ENCODE data around the gene GAK. TPM values are rescaled to one million over a fixed set of nuclear protein-coding genes. Genes with fewer than 3 reads are reported as not detected.

Gene GAK
- total and polyA plus RNA-seq, 2 of the 4 experiments (the other 2 are of a cell fraction) = 45.1 to 133 TPM

DNA sequence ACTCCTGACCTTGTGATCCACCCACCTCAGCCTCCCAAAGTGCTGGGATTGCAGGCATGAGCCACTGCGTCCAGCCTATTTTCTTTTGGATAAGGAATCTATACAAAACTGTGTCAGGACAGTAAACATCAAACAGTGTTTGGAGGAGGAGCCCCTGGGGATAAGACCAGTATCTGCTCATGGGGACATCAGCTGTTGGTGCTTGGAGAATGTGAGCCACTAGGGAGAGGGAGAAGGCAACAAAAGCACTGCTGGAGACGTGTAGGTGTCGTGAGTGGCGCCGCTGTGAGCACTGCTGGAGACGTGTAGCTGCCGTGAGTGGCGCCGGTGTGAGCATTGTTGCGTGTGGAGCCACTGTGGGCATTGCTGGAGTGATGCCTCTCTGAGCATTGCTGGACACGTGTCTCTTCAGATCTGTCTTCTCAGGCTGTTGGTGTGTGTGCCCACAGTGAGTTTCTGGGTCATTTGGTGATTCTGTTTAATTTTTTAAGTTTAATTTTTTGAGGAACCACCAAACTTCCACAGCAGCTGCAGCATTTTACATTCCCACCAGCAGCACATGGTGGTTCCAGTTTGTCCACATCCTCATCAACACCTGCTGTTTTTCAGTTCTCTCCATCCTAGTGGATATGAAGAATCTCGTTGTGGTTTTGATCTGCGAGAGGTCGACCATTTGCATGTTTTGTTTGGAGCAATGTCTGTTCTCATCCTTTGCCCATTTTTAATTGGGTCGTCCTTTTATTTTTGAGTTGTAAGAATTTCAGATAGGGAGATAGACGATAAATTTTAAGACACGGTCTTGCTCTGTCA is 22.3 kb upstream of the GAK start:
- Histone ChIP-seq H3K9me3 (ENCODE audit: control insufficient read depth, insufficient read depth, low read length) (no peaks in the 10 kb centered on the region), H3K56ac (ENCODE audit: extremely low read depth, insufficient read depth, low read length) (no peak overlapping the region), H3K27me3 (ENCODE audit: control insufficient read depth, insufficient read depth, low read length) (no peaks in the 10 kb centered on the region), H3K27ac (ENCODE audit: insufficient read depth, low read length) (no peak overlapping the region), H2AK5ac (ENCODE audit: low read depth, low read length) (no peak overlapping the region), H2AFZ (replicated peaks; ENCODE audit: low read length, poor library complexity) (no peak overlapping the region), H3K4me2 (ENCODE audit: low read depth, low read length) (no peak overlapping the region), H4K5ac (ENCODE audit: low read depth, low read length) (no peak overlapping the region), H3K14ac (replicated peaks; ENCODE audit: low read depth, low read length) (no peak overlapping the region), H4K8ac (ENCODE audit: low read depth in 2 of 2, low read length in 2 of 2) (no peak overlapping the region), H3K4me1 (ENCODE audit: control insufficient read depth, insufficient read depth, low read length) (no peaks in the 10 kb centered on the region), H2AK9ac (replicated peaks; ENCODE audit: low read depth, low read length, poor library complexity) (no peak overlapping the region), H3K9ac (ENCODE audit: low read depth, low read length) (no peak overlapping the region), H3K23ac (ENCODE audit: low read depth, low read length) (no peak overlapping the region), H4K20me1 (ENCODE audit: insufficient read depth, low read length) (0 out of 2 replicates have a peak, but pooled peaks cover 7% of the 10 kb centered on the region), H3K9me1 (ENCODE audit: insufficient read depth, low read length) (0 out of 2 replicates have a peak, but pooled peaks cover 5% of the 10 kb centered on the region), H2BK15ac (ENCODE audit: low read depth, low read length) (no peak overlapping the region), H4K91ac (ENCODE audit: insufficient read depth, low read depth, low read length) (no peak overlapping the region), H3K4ac (ENCODE audit: low read depth, low read length) (no peak overlapping the region), H3K4me3 (ENCODE audit: insufficient read depth, low read depth, low read length) (no peak overlapping the region), H2BK120ac (ENCODE audit: low read depth, low read length) (no peak overlapping the region), H2BK20ac (ENCODE audit: low read depth, low read length) (no peak overlapping the region), H3K79me1 (ENCODE audit: low read depth in 1 of 2, low read length in 2 of 2) (no peaks in the 10 kb centered on the region), H3K18ac (ENCODE audit: low read depth, low read length) (no peak overlapping the region), H2BK5ac (ENCODE audit: low read depth, low read length, poor library complexity, severe bottlenecking) (no peak overlapping the region), H3K36me3 (ENCODE audit: control insufficient read depth, insufficient read depth, low read length) (peaks cover 22% of the 10 kb centered on the region)
- no TSS peak for BruUV-seq (replicated peaks)
- in situ Hi-C loops (cut with MboI; ENCODE audit: low sequenced_read_pairs) (no loop called here), intact Hi-C loops (cut with micrococcal nuclease) (no loop called here), dilution Hi-C loops (cut with HindIII; ENCODE audit: low sequenced_read_pairs, unreplicated experiment) (no loop called here)
- ChIA-PET POLR2A (ENCODE audit: unreplicated experiment) (no interaction called here), CTCF (no interaction called here)
- whole genome bisulfite sequencing, 2 experiments (ENCODE audit: extremely low coverage in 2 of 2, insufficient read length in 1 of 2) = 95% methylated on average over 9 of the region's 17 CpGs; no CpG with 5 or more reads in 1 of the 2 experiments
- ATAC-seq (ENCODE audit: low read depth) = no peak
- no peak for DNase-seq
- TF ChIP-seq SMC3 (IDR thresholded peaks at IDR 0.05; ENCODE audit: low read depth, low read length) (no peak), CHD1 (IDR thresholded peaks at IDR 0.05; ENCODE audit: low read depth, low read length) (no peak), MXI1 (IDR thresholded peaks at IDR 0.05; ENCODE audit: borderline replicate concordance, low read depth, low read length) (no peak), NFE2L2 (IDR thresholded peaks at IDR 0.05; ENCODE audit: low read depth, low read length) (no peak), MAZ (IDR thresholded peaks at IDR 0.05; ENCODE audit: borderline replicate concordance, low read depth, low read length) (no peak), ELK1 (IDR thresholded peaks at IDR 0.05; ENCODE audit: borderline replicate concordance, low read depth, low read length) (no peak)

Data from IMR-90 (cell line).